ENCODE data around the gene CASK.

- TF ChIP-seq CTCF (IDR thresholded peaks at IDR 0.05) (no peak), POLR2A (IDR thresholded peaks at IDR 0.05) (no peak), POLR2AphosphoS5 (IDR thresholded peaks at IDR 0.05; ENCODE audit: insufficient read depth in 1 of 2, low read depth in 1 of 2) (no peak)
Measured at GRCh38 chrX:41707218-41707617, 216.1 kb downstream of the CASK start.
